Thyroid gland (tissue), 4 donors: Measurements from ENCODE around the gene CDH20.

Source experiments
- CTCF ChIP-seq, 6 experiments: fragments of 200-600 bp in 3 of 6; fragments of 450-650 bp in 3 of 6; sonication (generic) in 3 of 6; IDR thresholded peaks; one replicate each; pipeline ENCODE4 v1.5.1; 2016 to 2019; ENCODE audit warnings: antibody characterized with exemption in 6 of 6, mild to moderate bottlenecking in 2 of 6, inconsistent platforms in 1 of 6, moderate library complexity in 1 of 6
- POLR2A ChIP-seq, 2 donors: fragments of 450-650 bp; IDR thresholded peaks; one replicate each; pipeline ENCODE4 v1.6.1; 2017; ENCODE audit warnings: antibody characterized with exemption in 2 of 2, mild to moderate bottlenecking in 2 of 2, moderate library complexity in 1 of 2

GRCh38 chr18:61308004-61308403 lies 25.2 kb upstream of the CDH20 start:
- TF ChIP-seq CTCF (IDR thresholded peaks at IDR 0.05) (no peak), POLR2A (IDR thresholded peaks at IDR 0.05) (no peak)
